Panc1 (cell line): ENCODE results near the gene PLEKHD1.

Source experiments
- CTCF ChIP-seq: fragments of 450-650 bp; IDR thresholded peaks from 2 replicates; pipeline ENCODE4 v1.5.1; 2017; ENCODE audit warnings: mild to moderate bottlenecking
- POLR2AphosphoS5 ChIP-seq: IDR thresholded peaks from 2 replicates; pipeline ENCODE4 v1.6.1; 2012; ENCODE audit warnings: mild to moderate bottlenecking, low read depth, low read length, moderate library complexity
- REST ChIP-seq, 2 experiments: IDR thresholded peaks; 2 replicates each; pipeline ENCODE4 v1.6.1; 2011 to 2012; ENCODE audit warnings: low read depth in 2 of 2, control low read depth in 1 of 2, low read length in 1 of 2, mild to moderate bottlenecking in 1 of 2, moderate library complexity in 1 of 2; ENCODE audit not compliant: insufficient read depth in 1 of 2
- SIN3A ChIP-seq: IDR thresholded peaks from 2 replicates; pipeline ENCODE4 v1.6.1; 2012; ENCODE audit warnings: low read depth, mild to moderate bottlenecking, low read length, moderate library complexity, borderline replicate concordance; ENCODE audit not compliant: insufficient read depth
- TCF7L2 ChIP-seq: IDR thresholded peaks from 2 replicates; pipeline ENCODE4 v1.6.1; 2011; ENCODE audit warnings: mild to moderate bottlenecking, low read depth, low read length, inconsistent platforms

- peak; percentile 83 for TF ChIP-seq CTCF
- TF ChIP-seq POLR2AphosphoS5, result no peak
- TF ChIP-seq REST (IDR thresholded peaks at IDR 0.05; ENCODE audit: insufficient read depth in 1 of 2, low read depth in 2 of 2, low read length in 1 of 2), result no peak
- TF ChIP-seq TCF7L2, result no peak
- no peak for TF ChIP-seq SIN3A
Observed at GRCh38 chr14:69547701-69548348, 63.3 kb downstream of the PLEKHD1 start.
